RWPE1 (cell line): ENCODE results near the gene TSPAN14.

Experiments used
- CTCF ChIA-PET: fragments of 350-600 bp; sonication (Branson Sonifier 250); formaldehyde crosslinking; extraction: SDS; loops from one replicate; lab custom pipeline; 2021; lab: Yijun Ruan, JAX
- POLR2A ChIA-PET: fragments of 400-600 bp; formaldehyde crosslinking; extraction: SDS; loops from one replicate; lab custom pipeline; 2020; ENCODE audit warnings: antibody characterized with exemption; ENCODE audit not compliant: low non-redundant PET; lab: Yijun Ruan, JAX
- DNase-seq: peaks from one replicate; pipeline ENCODE4 v3.0.0; 2012; ENCODE audit warnings: low spot score
- H3K27ac ChIP-seq: fragments of 450-650 bp; 2 replicates; pipeline ENCODE4 v1.5.1; 2017
- CTCF ChIP-seq: fragments of 450-650 bp; conservative IDR thresholded peaks from 2 replicates; pipeline ENCODE4 v1.5.1; 2017; ENCODE audit warnings: low read depth, mild to moderate bottlenecking

The TSPAN14 gene

GRCh38 chr10:80429521-80429973 lies 24.6 kb upstream of the TSPAN14 start:
- ChIA-PET POLR2A (interaction anchor here (0.7 kb wide), 1 partner anchor 24 kb away, joined by 4 read pairs; the partner anchor contains the start of gene TSPAN14), CTCF (interaction anchor here (0.6 to 1.3 kb wide), 6 partner anchors 9 to 101 kb away, joined by 3 to 6 read pairs (median 3); no protein-coding TSS in a partner anchor)
- H3K27ac ChIP-seq: peak overlapping the region; percentile 88
- DNase-seq: peak; percentile 99
- no peak for TF ChIP-seq CTCF

- POLR2A ChIA-PET: no interaction called here
- CTCF ChIA-PET: interaction anchor here (0.6 to 1.9 kb wide), 5 partner anchors 12 to 374 kb away, joined by 3 to 7 read pairs (median 4); no protein-coding TSS in a partner anchor
- no peak overlapping the region for H3K27ac ChIP-seq
- no peak for TF ChIP-seq CTCF
- DNase-seq: no peak
These were observed 21.0 kb upstream of the TSPAN14 start for GRCh38 chr10:80433134-80433533.

GRCh38 chr10:80436446-80437098 lies 17.5 kb upstream of the TSPAN14 start:
- H3K27ac ChIP-seq: no peak overlapping the region
- ChIA-PET CTCF (interaction anchor here (0.6 kb wide), 2 partner anchors 45 to 133 kb away, joined by 3 read pairs; no protein-coding TSS in a partner anchor), POLR2A (no interaction called here)
- DNase-seq: no peak
- no peak for TF ChIP-seq CTCF

GRCh38 chr10:80437227-80437626 lies 16.9 kb upstream of the TSPAN14 start:
- H3K27ac ChIP-seq: no peak overlapping the region
- ChIA-PET POLR2A (no interaction called here), CTCF (no interaction called here)
- no peak for DNase-seq
- no peak for TF ChIP-seq CTCF

- no peak for TF ChIP-seq CTCF
- ChIA-PET CTCF (interaction anchor here (0.7 to 1.1 kb wide), 2 partner anchors 59 to 997 kb away, joined by 3 to 4 read pairs; no protein-coding TSS in a partner anchor), POLR2A (no interaction called here)
- no peak for DNase-seq
- no peak overlapping the region for H3K27ac ChIP-seq
These were observed 12.3 kb upstream of the TSPAN14 start for GRCh38 chr10:80441831-80442230.

- H3K27ac ChIP-seq: no peak overlapping the region
- DNase-seq: no peak
- no peak for TF ChIP-seq CTCF
- CTCF ChIA-PET: interaction anchor here (0.6 to 2.8 kb wide), 5 partner anchors 17 to 543 kb away, joined by 3 to 15 read pairs (median 5); no protein-coding TSS in a partner anchor
- POLR2A ChIA-PET: no interaction called here
These were observed 11.2 kb upstream of the TSPAN14 start for GRCh38 chr10:80442879-80443278.
